ENCODE measurements around the gene PAQR5.
"Not testable (repeated sequence)": the region's sequence is repeated elsewhere in the genome, so short reads cannot be mapped to it uniquely, and the experiment has no call there.

Gene PAQR5

GRCh38 chr15:69358850-69359249 is 60.1 kb downstream of the PAQR5 start:
- DNase-seq, result no peak

DNA sequence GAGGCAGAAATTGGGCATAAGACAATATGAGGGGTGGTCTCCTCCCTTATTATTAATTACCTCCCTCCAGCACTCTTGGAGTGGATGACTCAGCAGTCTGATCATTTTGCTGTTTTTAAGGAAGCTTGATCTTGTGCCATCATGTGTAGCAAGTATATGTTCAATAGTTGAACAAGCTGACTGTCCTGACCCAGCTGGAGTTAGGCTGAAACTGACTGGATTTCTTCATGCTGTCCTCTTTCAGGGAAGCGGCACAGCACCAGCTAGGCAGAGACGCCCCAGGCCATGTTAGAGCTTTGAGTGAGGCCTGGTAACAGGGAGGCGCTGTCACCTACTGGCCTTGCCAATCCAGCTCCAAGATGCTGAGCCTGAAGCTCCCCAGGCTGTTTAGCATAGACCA is 61.0 kb downstream of the PAQR5 start:
- DNase-seq, result no peak

DNA sequence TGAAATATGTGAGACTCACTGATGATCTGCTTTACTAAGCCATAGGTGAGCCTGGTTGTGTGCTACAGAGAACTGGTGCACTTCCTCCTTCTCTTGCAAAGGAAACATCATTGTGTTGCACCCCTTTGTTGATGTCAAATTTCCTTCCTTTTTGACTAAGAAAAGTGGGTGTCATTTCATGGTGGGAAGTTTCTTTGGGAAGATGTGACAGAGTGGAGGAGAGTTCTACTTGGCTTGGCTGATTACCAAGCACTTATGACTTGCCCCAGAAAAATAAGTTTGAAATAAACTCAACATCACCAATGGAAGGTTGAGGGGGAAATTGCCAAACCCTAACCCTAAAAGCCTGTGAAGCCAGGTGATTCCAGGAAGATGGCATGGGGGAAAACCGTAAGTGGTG is 61.9 kb downstream of the PAQR5 start:
- no peak for DNase-seq

- no peak for DNase-seq
These were observed 68.5 kb downstream of the PAQR5 start for GRCh38 chr15:69367236-69367635.

DNA sequence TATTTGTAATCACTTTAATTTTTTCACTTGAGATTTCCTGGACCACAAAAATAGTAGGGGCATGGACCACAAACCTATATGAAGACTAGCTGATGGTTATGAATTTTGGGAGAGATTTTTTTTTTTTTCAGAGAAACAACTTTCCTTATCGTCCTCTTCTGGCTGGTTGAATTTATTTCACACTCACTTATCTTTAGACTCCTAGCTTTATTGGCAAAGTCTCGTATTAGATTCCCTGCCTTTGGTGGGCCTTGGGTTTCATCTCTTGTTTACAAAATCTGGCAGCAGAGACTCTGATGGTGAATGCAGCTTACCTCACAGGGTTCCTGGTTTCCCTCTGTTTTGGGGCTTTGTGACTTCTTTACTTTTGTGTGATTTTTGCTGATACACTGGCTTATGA is 70.9 kb downstream of the PAQR5 start:
- no peak for DNase-seq

DNA sequence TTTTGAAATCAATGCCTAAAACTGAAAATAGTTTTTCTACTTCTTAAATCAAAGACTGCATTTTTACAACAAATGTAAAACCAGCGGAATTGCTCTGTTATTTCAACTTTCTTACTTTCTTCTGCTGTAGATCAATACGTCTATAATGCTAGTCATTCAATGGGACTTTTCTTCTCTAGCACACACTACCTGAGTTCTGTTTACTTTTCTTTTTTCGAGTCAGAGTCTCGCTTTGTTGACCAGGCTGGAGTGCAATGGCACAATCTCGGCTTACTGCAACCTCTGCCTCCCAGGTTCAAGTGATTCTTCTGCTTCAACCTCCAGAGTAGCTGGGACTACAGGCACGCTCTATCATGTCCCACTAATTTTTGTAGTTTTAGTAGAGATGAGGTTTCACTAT is 74.7 kb downstream of the PAQR5 start:
- no peak for DNase-seq

- DNase-seq, result no peak
These were observed 76.6 kb downstream of the PAQR5 start for GRCh38 chr15:69375151-69375790.

DNA sequence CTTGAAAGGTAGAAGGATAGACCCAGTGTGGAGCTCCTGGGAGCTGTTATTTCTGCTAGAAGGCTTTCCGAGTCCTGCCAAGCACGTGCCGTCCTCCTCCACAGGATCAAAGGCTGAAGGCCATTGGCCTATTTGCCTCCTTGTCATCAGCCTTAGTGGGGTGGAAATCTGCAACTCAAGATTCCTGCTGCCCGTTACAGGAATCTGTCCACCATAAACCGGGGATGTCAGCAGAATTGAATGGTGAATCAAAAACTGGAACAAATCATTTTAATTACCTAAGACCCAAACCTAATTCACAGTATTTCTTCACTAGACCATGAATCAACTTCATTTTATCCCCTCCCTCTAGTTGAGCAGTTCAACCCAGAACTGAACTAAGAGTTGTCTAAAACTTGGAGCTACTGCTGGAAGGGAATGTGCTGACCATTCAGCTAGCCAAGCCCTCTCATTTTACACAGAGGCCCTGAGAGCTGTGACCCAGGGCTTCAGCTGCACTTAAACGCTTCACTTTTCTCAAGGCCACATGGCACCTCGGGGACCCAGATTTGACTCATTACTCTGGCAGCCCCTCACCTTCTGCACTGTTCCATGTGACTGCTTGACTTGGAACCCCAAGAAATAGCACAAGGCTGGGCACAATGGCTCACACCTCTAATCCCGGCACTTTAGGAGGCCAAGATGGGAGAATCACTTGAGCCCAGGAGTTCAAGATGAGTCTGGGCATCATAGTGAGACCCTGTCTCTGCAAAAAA is 78.7 kb downstream of the PAQR5 start:
- no peak for DNase-seq

- DNase-seq, result no peak
These were observed 81.5 kb downstream of the PAQR5 start for GRCh38 chr15:69380100-69380725.

DNA sequence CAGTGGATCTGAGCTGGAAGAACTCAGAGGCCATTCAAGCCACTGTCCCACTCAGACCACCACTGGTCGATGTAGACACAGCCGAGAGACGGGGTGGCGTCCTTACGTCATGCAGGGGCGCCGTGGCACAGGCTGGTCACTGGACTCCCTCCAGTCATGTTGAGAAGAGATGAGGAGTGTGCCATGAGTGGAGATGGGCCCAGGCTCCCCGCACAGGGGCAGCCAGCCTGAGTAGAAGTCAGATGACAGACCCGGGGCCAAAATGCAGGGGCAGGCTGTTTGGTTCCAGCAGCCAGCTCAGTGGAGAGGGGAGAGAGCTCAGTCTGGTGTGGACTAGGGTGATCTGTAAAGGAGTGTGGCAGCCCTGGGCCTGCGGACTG is 82.0 kb downstream of the PAQR5 start:
- DNase-seq, result no peak

DNA sequence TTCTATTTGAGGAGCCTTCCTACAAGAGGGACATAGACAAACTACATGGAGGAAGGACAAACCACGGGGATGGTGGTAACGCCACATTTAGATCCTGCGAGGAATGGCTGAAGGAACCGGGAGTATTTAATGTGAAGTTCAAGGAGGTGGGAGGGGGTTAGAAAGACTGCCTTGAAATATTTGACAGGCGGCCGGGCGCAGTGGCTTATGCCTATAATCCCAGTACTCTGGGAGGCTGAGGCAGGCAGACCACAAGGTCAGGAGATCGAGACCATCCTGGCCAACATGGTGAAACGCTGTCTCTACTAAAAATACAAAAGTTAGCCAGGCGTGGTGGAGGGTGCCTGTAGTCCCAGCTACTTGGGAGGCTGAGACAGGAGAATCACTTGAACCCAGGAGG is 83.5 kb downstream of the PAQR5 start:
- not testable (repeated sequence) for DNase-seq

DNA sequence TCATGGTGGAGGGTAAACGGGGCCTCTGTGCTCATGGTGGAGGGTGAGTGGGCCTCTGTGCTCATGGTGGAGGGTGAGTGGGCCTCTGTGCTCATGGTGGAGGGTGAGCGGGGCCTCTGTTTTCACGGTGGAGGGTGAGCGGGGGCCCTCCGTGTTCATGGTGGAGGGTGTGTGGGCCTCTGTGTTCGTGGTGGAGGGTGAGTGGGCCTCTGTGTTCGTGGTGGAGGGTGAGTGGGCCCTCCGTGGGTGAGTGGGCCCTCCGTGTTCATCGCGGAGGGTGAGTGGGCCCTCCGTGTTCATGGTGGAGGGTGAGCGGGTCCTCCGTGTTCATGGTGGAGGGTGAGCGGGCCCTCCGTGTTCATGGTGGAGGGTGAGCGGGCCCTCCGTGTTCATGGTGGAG is 85.4 kb downstream of the PAQR5 start:
- not testable (repeated sequence) for DNase-seq

DNA sequence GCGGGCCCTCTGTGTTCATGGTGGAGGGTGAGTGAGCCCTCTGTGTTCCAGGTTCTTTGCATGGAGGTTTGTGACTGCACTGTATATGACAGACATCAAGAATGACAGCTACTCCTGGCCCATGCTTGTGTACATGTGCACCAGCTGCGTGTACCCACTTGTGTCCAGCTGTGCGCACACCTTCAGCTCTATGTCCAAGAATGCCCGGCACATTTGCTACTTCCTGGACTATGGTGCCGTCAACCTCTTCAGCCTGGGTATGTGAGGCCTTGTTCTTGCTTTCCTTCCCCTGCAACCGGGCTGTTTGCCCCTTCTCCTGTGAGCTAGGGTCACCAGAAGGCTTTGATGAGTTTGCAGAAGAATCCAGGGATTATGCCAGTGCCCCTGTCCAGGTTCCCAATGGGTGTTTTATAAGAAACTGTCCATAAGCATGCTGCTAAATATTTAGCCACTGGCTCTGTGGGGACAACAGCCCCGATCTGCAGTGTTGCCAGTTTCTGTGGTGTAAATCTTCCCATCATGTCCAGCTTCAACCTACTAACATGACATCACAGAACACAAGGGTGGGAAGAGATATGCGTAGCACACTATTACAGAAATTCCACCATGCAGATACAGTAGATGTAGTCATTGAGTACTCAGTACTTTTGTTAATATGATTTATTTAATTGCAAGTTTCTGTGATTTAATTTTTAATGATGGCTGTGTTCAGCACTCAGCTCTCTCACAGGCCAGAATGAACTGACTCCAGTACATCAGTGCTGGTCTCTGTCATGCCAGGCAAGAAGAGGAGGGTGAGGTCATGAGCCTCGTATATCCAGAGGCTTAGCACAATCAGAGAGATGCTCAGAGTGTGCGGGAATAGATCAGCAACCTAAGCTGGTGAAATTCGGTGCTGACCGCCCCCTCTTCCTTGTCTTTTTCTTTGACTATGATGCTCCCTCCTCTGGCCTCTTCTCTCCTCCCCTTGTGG is 86.2 kb downstream of the PAQR5 start:
- DNase-seq, result no peak

- no peak for DNase-seq
These were observed 87.1 kb downstream of the PAQR5 start for GRCh38 chr15:69385831-69386230.

- no peak for DNase-seq
These were observed 87.6 kb downstream of the PAQR5 start for GRCh38 chr15:69386284-69386683.

GRCh38 chr15:69388260-69388705 is 89.6 kb downstream of the PAQR5 start:
- DNase-seq, result no peak

DNA sequence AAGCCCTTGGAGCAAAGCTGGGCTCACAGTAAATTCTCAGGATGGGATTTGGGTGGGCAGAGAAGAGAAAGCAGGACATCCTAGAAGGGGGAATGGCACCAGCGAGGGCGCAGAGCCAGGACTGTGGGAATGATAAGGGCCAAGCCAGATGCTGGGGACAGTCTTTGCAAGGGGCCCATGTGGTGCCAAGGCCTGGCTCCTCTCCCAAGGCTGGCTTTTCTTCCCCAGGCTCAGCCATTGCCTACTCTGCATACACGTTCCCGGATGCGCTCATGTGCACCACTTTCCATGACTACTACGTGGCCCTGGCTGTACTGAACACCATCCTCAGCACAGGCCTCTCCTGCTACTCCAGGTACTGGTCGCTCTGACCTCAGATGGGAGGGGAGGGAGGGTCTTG is 90.7 kb downstream of the PAQR5 start:
- no peak for DNase-seq

- DNase-seq, result no peak
These were observed 91.9 kb downstream of the PAQR5 start for GRCh38 chr15:69390575-69390974.

DNA sequence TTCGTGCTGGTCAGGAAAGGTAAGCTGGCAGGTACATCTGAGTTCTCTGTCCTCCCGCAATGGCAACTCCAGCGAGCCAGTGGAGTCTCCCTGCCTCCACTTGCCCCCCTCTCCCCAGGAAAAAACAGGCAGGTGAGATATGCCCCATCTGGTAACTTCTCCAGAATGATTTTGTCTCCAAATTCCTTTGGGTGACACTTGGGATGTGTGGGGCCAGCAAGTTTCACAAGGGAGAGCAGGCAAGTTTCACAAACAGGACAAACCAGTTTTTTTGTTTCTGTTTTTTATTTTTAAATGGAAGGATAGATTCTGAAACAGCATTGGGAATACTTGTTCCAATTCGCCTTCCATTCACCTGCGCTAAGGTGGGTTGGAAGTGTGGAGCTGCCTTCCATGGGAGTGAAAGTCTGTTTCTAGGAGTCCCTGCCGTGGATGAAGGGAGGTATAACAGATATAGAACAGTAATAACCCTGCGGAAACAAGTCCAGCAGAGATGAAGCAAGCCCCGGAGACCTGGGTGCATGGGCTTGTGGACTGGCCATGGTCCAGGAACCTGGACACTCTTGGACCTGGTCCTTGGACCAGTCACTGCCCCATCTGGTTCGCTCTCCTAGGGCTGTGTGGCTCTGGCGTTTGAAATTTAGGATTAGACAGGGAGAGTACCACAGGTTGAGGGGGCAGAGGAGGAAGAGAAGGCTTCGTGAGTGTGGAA is 92.5 kb downstream of the PAQR5 start:
- DNase-seq, result no peak

- DNase-seq, result no peak
These were observed 93.6 kb downstream of the PAQR5 start for GRCh38 chr15:69392352-69392751.

- no peak for DNase-seq
These were observed 95.2 kb downstream of the PAQR5 start for GRCh38 chr15:69393831-69394491.

All from NCI-H748 treated with DMSO at 0.1 percent for 48 hours (cell line).